Measurements from ENCODE around the gene FGF19.

The FGF19 gene

GRCh38 chr11:69667619-69668604 lies 35.9 kb downstream of the FGF19 start:
- DNase-seq: no peak

- DNase-seq: no peak
These were observed 36.9 kb downstream of the FGF19 start for GRCh38 chr11:69666752-69667536.

DNA sequence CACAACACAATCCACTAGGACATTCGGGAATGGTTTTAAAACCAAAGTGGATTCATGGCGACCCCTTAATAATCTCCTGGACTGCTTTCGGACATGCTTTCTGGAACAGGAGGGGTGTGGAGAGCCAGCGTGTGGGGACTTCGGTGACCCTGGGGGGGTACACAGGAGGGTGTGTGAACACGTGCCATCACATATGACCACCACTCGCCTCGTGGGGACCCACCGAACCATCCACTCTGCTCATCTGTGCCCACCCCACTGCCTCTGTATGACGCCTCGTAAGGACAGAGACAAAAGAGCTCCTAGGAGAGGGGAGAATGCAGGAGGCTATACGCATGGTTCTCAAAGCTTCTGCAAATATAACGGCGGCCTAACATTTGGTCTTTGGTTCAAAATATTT lies 37.6 kb downstream of the FGF19 start:
- no peak for DNase-seq

DNA sequence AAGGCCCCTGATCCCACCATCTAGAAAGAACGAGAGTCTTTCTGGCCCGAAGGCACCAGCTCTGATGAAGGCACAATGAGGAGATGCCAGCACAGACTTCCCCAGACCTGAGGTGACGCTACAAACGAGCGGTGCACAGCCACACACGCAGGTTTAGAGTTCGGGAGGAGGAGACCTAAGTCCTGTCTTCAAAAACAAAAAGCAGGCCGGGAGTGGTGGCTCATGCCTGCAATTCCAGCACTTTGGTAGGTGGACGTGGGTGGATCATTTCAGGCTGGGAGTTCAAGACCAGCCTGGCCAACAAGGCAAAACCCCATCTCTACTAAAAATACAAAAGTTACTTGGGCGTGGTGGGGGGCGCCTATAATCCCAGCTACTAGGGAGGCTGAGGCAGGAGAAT lies 38.2 kb downstream of the FGF19 start:
- DNase-seq: no peak

GRCh38 chr11:69664901-69665300 lies 38.9 kb downstream of the FGF19 start:
- DNase-seq: no peak

DNA sequence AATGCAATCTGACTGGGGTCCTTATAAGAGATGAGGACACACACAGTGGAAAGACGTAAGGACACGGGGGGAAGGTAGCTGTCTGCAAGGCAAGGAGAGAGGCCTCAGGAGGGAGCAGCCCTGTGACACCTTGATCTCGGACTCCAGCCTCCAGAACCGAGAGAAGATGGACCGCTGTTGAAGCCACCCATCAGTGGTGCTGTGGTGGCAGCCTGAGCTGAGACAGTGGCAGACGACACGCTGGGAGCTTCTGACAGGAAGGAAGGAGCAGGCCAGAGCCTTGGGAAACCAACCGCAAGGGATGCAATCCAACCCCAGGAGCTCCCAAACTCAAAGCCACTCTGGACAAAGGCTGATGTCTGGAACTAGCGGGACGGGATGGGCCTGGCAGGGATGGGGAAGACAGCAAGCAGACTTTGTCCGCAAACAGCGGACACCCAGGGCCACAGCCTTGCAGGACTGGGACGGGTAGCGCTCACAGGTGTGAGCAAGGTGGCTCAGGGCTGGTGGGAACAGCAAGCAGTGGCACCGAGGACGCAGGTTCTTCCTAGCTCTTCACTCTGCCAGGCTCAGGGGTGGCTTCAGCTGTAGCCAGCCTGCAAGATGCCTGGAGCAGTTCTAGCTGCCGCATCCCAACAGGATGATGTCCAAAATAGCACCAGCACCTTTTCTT lies 39.6 kb downstream of the FGF19 start:
- no peak for DNase-seq

- no peak for DNase-seq
These were observed 40.5 kb downstream of the FGF19 start for GRCh38 chr11:69663326-69663725.

GRCh38 chr11:69662806-69663205 lies 41.0 kb downstream of the FGF19 start:
- no peak for DNase-seq

DNA sequence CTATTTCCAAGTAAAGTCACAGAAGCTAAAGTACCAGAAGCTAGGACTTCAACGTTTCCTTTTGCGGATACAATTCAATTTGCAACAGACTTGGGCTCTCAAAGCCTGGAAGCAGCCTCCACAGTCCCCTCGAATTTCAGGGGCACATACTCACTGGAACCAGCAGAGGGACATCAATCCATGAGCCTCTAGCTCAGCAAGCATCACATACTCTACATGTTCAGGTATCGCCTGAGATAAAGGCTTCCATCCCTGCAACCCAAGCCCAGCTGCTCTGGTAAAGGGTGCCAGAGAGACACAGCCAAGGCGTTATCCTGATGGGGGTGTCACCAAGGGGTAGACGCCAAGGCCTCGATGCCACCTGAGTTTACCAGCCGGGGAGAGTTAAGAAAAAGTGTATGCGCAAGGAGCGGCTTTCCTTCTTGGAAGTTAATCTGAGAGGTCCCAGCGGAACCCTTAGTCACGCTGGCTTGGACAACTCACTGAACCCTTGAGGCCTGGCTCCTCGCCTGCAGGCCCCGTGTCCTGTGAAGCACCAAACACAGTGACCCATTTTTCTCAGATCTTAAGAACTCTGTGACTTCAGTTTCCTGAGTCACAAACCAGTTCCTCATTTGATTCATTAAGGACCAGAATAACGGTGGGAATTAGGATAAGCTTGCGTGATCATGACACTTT lies 41.7 kb downstream of the FGF19 start:
- no peak for DNase-seq

GRCh38 chr11:69661413-69661715 lies 42.5 kb downstream of the FGF19 start:
- DNase-seq: no peak

- no peak for DNase-seq
These were observed 43.8 kb downstream of the FGF19 start for GRCh38 chr11:69660001-69660500.

DNA sequence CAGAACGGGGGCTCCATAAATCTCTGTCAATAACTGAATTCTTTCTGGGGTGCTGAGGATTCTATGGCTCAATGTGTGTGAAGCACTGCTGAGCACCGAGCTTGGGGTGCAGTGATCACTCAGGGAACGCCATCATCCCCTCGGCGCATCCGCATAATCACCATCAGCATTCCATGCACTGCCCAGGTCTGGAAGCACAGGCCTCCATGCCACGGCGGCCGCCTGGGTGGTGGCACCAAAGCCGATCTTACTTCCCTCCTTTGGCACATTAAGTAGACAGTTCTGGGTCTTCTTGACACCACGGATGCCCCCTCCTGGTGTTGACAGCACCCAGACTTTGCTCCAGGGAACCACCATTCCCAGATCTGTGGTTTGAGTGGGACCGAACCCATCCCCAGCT lies 44.2 kb downstream of the FGF19 start:
- no peak for DNase-seq

- DNase-seq: no peak
These were observed 45.0 kb downstream of the FGF19 start for GRCh38 chr11:69658626-69659450.

DNA sequence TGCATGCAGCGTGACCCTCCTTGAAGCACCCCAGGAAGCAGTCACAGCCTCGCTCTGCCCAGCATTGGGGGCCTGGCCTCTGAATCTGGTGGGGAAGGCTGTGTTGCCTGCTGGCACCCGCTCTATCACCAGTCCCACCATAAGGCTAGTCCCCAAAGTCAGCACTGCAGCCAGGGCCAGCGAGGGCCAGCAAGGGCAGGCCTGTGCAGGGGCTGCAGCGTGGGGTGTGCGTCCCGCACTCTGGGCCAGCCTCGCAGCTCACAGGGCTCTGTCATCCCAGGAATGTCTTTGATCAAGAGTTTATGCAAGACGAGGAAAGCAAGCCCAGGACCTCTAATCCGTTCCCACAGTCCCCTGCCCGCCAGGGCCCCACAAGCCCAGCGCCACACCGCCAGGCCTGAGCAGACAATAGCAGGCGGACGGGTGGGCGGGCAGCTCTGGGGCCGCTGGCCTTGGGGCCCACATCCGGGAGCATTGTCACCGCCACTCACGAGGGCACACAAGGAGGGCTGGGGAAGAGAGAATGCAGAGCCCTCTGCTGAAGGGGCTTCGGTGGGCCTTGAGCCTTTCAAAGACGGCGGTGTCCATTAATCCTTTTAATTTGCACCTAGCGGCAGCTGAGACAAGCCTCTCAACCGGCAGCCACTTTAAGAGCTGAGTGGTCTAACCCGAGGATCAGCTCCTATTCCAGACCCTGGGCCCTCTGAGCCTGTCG lies 45.8 kb downstream of the FGF19 start:
- DNase-seq: no peak

GRCh38 chr11:69657456-69657910 lies 46.3 kb downstream of the FGF19 start:
- no peak for DNase-seq

GRCh38 chr11:69656536-69657455 lies 47.0 kb downstream of the FGF19 start:
- DNase-seq: no peak

DNA sequence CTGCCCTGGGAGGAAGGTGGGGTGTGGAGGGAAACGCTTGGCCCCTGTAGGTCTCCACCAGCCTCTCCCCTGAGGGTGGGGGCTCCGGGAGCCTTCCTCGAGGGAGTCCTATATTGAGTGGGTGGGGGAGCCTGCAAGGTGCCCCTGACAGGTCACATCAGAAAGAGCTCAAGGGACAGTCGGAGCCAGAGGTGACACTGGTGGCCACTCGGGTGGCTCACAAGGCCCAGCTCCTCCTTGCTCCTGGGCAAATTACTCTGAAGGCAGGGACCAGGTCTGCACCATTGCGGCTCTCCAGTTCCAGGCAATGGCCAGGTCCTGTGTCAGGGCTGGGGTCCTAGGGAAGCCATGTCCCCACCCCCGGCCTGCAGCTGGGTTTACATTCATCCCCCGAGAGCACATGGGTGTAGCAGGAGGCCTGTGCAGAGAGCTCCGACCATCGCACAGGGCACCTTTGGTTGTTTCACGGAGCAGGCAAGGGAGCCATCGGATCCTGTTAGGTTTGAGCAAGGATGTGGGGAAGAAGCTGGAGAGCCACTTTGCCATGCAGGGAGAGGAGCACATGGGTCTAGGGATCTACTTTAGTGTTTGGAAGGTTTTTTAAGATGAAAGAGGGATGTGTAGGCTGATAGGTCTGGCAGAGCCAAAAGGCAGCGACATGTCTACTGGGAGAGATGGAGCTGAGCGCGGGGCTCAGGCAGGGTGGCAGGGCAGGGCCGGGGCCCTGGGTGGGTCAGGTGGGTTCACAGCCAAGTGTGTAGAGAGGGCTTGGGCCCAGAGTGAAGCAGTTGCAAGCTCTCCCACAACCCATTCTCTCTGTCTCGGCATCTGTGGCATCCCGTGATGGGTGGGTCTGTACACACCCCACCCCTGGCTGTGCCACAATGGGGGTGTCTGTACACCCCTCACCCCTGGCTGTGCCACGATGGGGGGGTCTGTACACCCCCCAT lies 48.1 kb downstream of the FGF19 start:
- no peak for DNase-seq

- no peak for DNase-seq
These were observed 49.0 kb downstream of the FGF19 start for GRCh38 chr11:69654660-69655478.
